Activated T-cell treated with anti-CD3 and anti-CD28 coated beads for 48 hours (primary cell): ENCODE data around the gene ADD3.
"Not testable (repeated sequence)": the region's sequence is repeated elsewhere in the genome, so short reads cannot be mapped to it uniquely, and the experiment has no call there.

Experiments used
- DNase-seq: peaks from one replicate; pipeline ENCODE4 v3.0.0-alpha.2; 2020; ENCODE audit warnings: low read depth

The ADD3 gene

DNA sequence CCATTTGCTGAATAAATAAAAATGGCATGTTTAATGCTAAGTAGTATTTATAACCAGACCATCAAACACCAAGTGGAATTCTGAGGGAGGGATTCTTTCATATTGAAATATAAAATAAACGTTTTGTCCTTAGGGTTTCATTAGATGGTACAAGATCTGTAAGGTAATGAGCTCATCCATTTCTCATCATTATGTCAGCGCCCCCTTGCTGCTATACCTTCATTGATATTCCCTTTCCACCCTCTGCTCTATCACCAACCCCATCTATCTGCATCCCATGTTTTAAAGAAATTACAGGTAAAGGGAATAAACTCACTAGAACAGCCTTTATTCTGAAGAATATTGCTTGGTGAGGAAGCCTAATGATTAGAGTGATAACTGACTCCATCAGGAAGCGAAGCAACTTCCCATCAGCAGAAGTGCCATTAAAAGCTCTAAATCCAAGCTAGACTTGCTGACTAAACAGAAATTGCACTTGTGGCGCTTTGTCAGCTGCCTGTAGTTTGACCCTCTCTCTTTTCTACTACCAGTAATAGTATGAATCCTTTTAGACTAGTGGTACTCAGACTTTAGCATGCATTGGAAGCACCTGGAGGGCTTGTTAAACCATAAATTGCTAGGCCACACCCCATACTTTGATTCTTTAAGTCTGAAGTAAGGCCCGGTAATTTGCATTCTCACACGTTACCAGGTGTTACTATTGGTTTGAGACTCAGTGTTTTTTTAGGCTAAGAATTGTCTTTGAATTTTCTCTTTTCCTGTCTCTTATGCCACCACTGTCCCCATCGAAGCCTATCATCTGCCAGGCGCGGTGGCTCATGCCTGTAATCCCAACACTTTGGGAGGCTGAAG lies 27.5 kb downstream of the ADD3 start:
- no peak for DNase-seq

DNA sequence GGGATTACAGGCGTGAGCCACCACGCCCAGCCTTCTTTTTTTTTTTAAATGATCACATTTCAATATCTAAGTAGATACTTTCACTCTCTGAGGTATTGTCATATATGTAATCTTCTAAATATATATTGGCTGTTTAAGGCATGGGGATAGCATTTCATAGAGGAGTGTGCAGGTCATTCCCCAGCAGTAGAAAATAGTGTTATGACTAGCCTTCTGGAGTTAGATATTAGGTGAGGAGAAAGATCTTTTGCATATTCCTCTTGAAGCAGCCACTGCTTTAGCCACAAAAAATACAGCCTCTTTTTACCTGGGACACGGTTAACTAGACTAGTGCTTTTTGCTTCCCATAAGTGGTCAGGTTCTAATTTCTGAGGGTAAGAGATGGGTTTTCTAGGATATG lies 28.9 kb downstream of the ADD3 start:
- no peak for DNase-seq

DNA sequence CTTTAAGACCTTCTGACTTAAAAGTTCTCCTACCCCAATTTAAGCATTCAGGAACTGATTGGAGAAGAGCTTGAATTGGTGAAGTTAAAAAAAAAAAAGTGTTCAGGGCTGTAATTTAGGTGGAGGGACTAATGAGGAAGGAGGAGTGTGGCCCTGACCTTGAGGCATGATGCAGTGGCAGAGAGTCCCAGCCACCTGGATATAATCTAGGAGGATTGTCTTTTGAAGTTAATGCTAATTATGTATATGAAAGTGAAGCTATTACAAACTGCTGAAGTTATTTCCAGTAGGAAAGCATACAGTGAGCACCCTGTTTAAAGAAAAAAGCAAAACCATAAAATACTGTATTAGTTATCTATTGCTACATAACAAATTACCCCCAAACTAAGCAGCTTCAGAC lies 31.5 kb downstream of the ADD3 start:
- DNase-seq: no peak

DNA sequence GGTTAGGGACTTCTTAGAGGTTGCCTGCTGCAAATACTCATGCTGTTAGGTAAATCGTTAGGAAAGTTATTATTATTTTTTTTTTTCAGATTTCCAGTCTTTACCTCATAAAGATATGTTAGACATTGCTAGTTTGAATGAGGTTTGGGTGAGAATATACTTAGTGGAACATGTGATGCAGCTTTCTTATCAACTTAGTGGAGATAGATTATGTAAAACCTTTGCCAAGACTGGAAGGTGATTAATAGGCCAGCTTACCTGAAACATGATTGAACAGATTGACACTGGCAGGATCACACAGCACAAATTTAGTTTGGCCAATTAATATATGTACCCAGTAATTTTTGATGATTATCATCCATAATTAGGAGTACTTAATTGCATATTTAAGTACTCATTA lies 32.3 kb downstream of the ADD3 start:
- DNase-seq: no peak

DNA sequence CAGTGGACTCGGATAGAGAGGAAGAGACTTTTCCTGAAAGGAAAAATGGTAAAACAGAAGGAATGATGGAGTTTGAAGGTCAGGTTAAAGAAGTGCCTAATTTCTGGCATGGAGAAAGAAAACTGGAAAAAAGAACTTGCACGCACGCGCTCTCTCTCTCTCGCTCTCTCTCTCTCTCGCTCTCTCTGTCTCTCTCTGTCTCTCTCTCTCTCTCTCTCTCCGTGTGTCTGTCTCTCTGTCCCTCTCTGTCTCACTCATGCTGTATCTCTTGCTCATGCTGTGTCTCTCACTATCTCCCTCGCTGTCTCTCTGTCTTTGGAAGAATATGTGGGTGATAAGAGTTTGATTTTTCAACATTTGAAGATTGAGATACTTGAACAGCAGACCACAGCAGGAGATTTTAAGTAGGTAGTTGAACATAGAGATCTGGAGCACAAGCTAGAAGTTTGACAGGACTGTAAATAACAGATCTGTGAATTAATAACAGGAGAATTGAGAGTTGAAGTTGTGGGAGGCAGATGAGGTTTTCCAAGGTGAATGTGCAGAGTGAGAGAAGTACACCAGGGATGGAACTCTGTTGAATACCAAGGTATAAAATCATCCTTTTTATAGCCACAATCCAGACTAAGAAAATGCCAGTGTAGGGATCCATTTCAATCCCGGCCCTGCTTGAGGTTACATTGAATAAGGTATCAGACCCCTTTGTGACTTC lies 33.1 kb downstream of the ADD3 start:
- no peak for DNase-seq

DNA sequence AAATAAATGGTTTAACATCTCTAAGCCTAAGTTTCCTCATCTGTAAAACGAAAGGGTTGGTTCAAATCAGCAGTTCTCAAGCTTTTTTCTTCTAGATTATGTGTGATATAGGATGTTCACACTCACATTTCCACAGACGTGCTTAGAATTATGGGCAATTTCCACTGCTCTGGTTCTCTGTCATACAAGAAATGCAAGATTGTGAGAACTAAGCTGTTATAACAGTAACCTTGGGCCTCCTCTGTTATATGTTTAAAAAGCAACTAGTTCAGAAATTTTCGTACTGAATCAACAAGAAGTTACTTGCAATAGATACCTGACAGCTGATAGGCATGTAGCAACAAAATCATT lies 33.7 kb downstream of the ADD3 start:
- DNase-seq: no peak

DNA sequence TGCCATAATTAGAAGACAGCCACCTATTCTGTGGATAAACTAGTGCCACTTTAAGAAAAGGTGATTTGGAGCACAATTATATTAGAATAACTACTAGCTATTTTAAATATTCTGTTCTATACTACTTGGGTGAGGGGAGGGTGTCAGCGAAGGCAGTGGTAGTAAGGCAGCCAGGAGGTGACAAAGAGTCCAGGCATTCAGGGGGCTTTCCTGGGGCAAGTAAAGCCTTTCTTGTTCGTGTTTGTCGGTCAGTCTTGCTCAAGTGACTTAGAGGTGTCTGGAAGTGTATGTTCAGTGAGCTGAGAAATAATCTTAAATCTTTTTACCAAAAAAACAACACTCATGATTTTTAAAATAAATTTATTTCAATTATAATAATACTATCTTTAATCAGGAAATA lies 34.4 kb downstream of the ADD3 start:
- no peak for DNase-seq

DNA sequence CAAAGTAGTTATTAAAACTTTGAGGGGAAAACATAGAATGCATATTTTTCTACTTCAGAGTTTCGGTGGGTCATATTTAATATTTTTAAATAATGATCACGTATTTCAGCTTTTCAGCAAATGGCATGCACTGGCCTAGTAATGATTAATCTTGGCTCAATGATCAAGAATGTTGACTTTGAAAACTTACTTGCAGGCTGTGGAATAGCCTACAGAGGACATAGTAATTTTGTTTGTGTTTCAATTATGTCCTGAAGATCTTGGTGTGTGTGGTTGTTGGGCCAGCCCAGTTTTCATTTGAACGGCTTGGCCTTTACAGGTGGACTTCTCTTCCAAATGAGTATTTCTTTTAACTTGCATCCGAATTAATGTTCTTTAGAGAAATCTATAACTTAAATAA lies 35.1 kb downstream of the ADD3 start:
- DNase-seq: no peak

DNA sequence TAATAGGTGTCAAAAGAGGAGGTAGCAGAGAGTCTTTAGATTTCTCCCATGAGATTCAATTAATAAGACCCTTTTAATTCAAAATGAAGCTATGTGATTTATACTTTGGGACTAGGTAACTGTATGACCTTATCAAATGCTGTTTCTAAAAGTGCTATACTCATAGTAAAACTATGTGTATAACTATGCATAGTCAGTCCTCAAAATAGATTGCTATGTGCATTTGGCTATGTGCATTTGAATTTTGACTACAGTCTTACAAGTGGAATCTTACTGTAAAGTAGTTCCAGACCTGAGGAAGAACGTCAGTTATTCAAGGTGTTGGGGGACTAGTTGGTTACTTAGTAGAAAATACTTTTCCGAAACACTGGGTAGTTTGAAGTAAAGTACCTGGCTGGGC lies 36.9 kb downstream of the ADD3 start:
- no peak for DNase-seq

DNA sequence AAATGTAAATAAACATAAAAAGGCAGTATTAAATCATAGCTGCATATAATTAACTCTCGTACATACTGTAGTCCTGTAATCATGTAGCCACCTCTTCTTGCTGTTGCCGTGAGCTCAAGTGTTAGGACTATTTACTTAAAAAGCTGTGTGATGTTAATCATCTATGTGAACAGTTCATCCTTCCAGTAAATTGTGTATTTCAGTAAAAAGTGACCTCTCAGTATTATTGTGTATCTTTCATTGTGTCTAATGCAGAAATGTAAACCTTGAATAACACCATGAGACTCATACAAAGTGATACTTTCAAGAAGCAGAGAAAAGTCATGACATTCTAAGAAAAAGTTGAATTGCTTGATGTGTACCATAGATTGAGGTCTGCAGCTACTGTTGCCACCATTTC lies 38.0 kb downstream of the ADD3 start:
- DNase-seq: no peak

DNA sequence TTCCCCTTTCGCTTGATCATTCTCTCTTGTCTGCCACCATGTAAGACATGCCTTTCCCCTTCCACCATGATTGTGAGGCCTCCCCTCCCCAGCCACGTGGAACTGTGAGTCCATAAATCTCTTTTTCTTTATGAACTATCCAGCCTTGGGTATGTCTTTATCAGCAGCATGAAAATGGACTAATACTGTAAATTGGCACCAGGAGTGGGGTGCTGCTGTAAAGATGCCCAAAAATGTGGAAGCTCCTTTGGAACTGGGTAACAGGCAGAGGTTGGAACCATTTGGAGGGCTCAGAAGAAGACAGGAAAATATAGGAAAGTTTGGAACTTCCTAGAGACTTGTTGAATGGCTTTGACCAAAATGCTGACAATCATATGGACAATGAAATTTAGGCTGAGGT lies 40.4 kb downstream of the ADD3 start:
- not testable (repeated sequence) for DNase-seq

DNA sequence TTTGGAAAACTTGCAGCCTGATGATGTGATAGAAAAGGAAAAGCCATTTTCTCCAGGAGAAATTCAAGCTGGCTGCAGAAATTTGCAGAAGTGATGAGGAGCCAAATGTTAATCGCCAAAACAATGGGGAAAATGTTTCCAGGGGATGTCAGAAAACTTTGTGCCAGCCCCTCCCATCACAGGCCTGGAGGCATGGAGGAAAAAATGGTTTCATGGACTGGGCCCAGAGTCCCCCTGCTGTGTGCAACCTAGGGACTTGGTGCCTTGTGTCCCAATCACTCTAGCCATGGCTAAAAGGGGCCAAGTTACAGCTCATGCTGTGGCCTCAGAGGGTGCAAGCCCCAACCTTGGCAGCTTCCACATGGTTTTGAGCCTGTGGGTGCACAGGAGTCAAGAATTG lies 41.0 kb downstream of the ADD3 start:
- DNase-seq: no peak

DNA sequence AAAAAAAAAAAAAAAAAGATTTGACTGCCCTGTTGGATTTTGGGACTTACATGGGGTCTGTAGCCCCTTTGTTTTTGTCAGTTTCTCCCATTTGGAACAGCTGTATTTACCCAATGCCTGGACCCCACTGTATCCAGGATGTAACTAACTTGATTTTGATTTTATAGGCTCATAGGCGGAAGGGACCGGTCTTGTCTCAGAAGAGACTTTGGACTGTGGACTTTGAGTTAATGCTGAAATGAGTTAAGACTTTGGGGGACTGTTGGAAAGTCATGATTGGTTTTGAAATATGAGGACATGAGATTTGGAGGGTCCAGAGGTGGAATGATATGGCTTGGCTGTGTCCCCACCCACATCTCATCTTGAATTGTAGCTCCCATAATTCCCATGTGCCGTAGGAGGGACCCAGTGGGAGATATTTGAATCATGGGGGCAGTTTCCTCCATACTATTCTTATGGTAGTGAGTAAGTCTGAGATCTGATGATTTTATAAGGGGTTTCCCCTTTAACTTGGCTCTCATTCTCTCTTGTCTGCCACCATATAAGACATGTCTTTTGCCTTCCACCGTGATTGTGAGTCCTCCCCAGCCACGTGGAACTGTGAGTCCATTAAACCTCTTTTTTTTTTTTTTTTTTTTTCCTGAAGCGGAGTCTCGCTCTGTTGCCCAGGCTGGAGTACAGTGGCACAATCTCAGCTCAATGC lies 42.3 kb downstream of the ADD3 start:
- DNase-seq: not testable (repeated sequence)

DNA sequence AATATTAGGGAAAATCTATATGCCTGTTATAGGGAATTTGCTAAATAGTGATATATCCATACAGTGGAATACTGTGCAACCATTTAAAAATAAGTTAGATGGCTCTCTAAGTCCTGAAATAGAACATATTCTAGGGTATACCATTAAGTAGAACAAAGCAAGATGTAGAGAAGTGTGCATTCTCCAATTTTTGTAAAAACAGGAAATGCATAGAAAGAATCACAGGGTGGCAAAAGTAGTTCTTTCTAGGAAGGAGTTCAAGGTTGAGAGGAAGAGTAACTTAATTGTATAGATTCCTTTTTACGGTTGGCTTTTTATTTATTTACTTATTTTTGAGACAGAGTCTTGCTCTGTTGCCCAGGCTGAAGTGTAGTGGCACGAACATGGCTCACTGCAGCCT lies 43.7 kb downstream of the ADD3 start:
- no peak for DNase-seq

DNA sequence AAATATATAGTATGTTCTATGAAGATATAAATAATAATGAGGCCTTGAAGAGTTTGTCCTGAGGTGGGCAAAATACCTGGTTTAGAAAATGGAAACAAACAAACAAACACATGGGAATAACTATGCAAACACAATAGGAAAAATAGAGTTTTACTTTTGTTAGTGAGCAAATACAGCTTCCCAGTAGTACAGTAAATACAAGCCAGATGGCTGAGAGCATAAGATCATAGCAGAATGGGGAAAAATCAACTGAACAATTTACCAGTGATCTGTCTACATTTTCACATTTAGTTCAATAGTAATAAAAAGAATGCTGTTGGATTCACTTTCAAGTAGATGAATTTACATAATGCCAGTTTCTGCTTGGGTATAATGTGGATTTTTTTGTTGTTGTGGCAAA lies 45.1 kb downstream of the ADD3 start:
- DNase-seq: no peak

DNA sequence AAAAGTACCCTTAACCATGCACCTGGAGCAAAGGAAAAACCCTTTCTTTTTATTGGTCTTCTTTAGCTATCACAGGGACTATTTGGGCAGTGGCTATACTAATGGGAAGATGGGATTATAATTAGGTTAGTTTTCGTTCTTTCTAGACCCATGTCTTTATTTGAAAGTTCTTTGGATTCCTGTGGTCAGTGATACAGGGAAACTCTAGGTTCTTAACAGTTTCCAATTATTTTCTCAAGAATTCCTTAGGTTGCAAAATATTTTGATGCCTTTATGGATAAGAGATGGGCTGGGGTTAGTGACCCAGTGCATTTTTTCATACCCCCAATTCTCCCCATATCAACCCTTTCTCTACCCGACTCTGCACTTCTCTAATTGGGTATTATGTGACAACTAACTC lies 49.0 kb downstream of the ADD3 start:
- DNase-seq: no peak

DNA sequence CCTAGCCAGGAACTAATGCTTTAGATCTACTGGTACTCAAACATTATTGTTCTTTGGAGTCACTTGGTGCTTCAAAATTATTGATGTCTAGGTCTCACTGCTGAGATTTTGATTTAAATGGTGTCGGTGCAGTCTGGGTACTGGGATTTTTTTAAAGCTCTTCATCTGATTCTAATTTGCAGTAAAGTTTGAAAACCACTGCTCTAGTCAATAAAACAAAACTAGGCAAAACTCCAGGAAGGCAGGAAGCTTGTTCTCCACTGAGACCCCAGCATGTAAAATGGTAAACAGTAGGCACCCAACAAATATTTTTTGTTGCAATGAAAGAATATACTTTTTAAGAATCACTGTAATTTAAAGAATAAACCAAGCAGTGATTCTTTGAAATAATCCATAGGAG lies 49.7 kb downstream of the ADD3 start:
- DNase-seq: no peak

DNA sequence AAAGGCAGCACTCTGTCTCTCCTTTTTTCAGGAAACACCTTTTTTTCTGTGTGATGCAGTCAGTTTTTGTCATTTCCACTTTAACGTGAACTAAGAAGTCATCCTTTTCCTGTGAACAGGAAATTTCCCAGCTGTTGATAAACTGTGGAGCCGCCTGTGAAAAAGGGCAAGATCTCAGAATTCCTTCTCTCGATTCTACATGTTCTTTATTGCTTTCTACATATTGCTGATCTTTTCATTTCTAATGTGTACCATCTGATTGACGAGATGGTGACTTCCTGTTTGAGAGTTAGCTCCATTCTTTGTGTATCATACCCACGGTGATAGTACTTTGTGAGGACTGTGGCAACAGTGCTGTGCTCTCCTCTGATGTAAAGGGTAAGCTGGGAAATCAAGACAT lies 50.4 kb downstream of the ADD3 start:
- DNase-seq: no peak

DNA sequence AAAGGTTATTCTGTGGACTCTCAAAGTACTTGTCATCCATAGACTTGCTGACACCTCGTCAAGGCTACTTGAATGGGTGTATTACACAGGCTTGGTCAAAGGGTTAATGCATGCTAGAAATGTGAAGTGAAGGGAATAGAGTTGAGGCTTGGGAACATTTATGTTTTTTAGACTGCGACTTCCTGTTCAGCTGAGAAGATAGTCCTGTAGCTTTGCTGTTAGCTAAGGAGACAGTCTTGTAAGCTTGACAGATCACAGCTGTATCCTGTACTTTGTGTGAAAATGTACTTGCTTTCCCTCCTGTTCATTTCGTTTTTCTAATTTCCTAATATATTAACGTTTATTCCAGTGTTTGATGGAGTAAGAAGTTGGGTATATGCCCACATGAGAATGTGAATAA lies 52.1 kb downstream of the ADD3 start:
- no peak for DNase-seq

DNA sequence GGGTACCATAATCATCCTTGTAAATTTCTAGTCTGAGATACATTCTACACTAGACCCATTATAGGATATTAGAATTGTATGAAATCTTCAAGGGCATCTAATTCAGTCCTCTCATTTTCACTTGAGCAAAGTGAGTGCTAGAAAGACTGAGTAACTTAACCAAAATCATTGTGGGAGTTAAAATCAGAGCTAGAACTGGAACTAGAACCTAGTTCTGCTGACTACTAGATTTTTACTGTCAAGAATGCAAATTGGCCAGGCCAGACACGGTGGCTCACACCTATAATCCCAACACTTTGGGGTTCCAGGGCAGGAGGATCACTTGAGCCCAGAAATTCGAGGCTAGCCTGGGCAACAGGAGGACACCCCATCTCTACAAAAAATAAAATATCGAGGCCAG lies 53.9 kb downstream of the ADD3 start:
- DNase-seq: no peak

DNA sequence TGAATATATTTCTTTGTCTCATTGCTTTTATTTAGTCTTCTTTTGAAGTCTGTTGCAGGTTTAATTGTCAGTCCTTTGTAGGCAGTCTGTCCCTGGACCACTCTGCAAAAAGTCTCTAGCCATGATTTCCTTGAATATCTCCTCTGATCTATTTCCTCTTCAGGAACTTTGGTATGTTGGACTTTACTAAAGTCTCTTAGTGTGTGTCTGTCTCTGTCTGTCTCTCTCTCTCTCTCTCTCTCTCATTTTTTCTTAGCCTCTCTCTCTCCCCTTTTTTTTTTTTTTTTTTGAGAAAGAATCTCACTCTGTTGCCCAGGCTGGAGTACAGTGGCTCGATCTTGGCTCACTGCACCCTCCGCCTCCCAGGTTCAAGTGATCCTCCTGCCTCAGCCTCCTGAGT lies 57.5 kb downstream of the ADD3 start:
- DNase-seq: no peak

DNA sequence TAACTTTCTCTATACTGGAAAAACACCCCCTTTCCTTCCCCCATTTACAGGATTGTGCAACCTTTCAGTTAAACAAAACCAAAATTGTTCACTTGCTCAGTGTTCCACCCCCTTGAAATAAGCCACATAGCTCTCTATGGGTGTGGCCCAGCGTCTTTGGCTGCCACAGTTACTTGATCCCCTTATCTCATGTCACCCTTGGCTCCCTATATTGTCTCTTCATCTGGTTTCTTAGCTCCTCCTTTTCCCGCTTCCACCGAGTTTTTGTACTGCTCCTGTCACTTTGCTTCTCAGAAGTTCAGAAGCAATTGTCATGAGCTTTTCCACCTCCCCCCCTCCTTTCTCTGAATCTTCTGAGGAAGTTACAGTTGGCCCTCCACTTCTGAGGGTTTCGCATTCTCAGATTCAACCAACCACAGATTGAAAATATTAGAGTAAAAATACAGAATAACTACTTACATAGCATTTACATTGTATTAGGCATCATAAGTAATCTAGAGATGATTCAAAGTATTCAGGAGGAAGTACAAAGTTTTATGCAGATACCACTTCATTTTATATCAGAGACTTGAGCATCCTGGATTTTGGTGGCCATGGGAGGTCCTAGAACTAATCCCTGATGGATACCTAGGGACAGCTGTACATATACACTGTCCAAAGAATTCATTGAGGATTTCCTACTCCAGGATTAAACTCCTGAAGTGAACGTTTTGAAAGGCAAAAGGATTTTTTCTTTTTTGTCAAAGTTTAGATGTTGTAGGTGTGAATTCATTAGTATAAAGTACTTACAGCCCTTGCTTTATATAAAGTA lies 60.4 kb downstream of the ADD3 start:
- DNase-seq: no peak
